ENCODE measurements around the gene CTNNA2. TPM values are rescaled to one million over a fixed set of nuclear protein-coding genes. Genes with fewer than 3 reads are reported as not detected.

Gene CTNNA2
- total and polyA plus RNA-seq, 2 of the 8 experiments (the other 6 are each of a cell fraction or from before 2014, with no cell fraction given), result 3.9 to 9.0 TPM

GRCh38 chr2:79944205-79944604 lies 431.4 kb downstream of the CTNNA2 start:
- H3K4me2 ChIP-seq (ENCODE audit: insufficient read depth in 1 of 2, low read depth in 2 of 2, low read length in 2 of 2), result no peak overlapping the region
- H2BK120ac ChIP-seq (replicated peaks; ENCODE audit: low read depth, low read length), result no peak overlapping the region
- no peak overlapping the region for H4K91ac ChIP-seq (replicated peaks; ENCODE audit: insufficient read length, low read length)
- H2AK5ac ChIP-seq (ENCODE audit: low read depth, low read length), result no peak overlapping the region
- H2AFZ ChIP-seq (ENCODE audit: low read length), result no peak overlapping the region
- no peak overlapping the region for H2BK20ac ChIP-seq (ENCODE audit: low read length)
- no peaks in the 10 kb centered on the region for H3K36me3 ChIP-seq (ENCODE audit: control insufficient read depth in 2 of 4, insufficient read depth in 4 of 4, low read length in 3 of 4)
- H3K9me3 ChIP-seq (ENCODE audit: insufficient read depth in 2 of 2, low read depth in 1 of 2, low read length in 1 of 2), result no peaks in the 10 kb centered on the region
- no peaks in the 10 kb centered on the region for H3K79me2 ChIP-seq (ENCODE audit: control insufficient read depth in 1 of 2, insufficient read depth in 2 of 2, low read length in 2 of 2)
- no peak overlapping the region for H3K4me3 ChIP-seq (ENCODE audit: extremely low read depth in 1 of 4, insufficient read depth in 2 of 4, low read depth in 3 of 4, low read length in 4 of 4)
- H4K8ac ChIP-seq (ENCODE audit: extremely low read depth, insufficient read depth, low read length), result no peak overlapping the region
- H2BK5ac ChIP-seq (ENCODE audit: low read depth, low read length), result no peak overlapping the region
- H3K4ac ChIP-seq (replicated peaks; ENCODE audit: insufficient read length, low read depth, low read length), result no peak overlapping the region
- H3K23ac ChIP-seq (ENCODE audit: insufficient read length), result no peak overlapping the region
- 0 out of 7 replicates have a peak, but pooled peaks cover 0 to 2% (median 0%) of the 10 kb centered on the region in 4 experiments for H3K4me1 ChIP-seq (replicated peaks in 1 of 4; ENCODE audit: control insufficient read depth in 3 of 4, insufficient read depth in 4 of 4, low read length in 3 of 4)
- ChIA-PET CTCF (ENCODE audit: partially characterized antibody) (no interaction called here), POLR2A (ENCODE audit: partially characterized antibody) (no interaction called here)
- no peak overlapping the region for H3K27ac ChIP-seq (ENCODE audit: low read depth, low read length)
- no peaks in the 10 kb centered on the region for H3K27me3 ChIP-seq (replicated peaks in 1 of 4; ENCODE audit: control insufficient read depth in 3 of 4, extremely low read depth in 1 of 4, insufficient read depth in 3 of 4, low read length in 3 of 4)
- no peaks in the 10 kb centered on the region for H4K20me1 ChIP-seq (replicated peaks in 1 of 2; ENCODE audit: control insufficient read depth in 1 of 2, insufficient read depth in 2 of 2, low read length in 2 of 2)
- no peak overlapping the region for H2BK15ac ChIP-seq (ENCODE audit: low read length)
- 92% methylated on average over 1 of the region's 1 CpG; no CpG with 5 or more reads in 1 of the 2 experiments for WGBS, 2 experiments (ENCODE audit: extremely low coverage in 1 of 2, insufficient coverage in 1 of 2, insufficient read length in 1 of 2, insufficient replicate concordance in 2 of 2, low coverage in 1 of 2, low lambda C conversion rate in 2 of 2, missing lambda C conversion rate in 1 of 2)
- no peak overlapping the region for H3K56ac ChIP-seq (replicated peaks; ENCODE audit: insufficient read length, low read depth, low read length)
- H3K18ac ChIP-seq (ENCODE audit: extremely low read depth, low read length), result no peak overlapping the region
- H4K5ac ChIP-seq (ENCODE audit: insufficient read length, low read depth, low read length), result no peak overlapping the region
- TF ChIP-seq JUN (IDR thresholded peaks at IDR 0.05; ENCODE audit: low read depth, low read length) (no peak), TEAD4 (IDR thresholded peaks at IDR 0.05; ENCODE audit: low read depth, low read length) (no peak), MAX (IDR thresholded peaks at IDR 0.05) (no peak), EZH2 (IDR thresholded peaks at IDR 0.05; ENCODE audit: low read depth, low read length, severe bottlenecking) (no peak), GABPA (IDR thresholded peaks at IDR 0.05; ENCODE audit: borderline replicate concordance, insufficient read depth, low read length) (no peak), GTF2F1 (IDR thresholded peaks at IDR 0.05; ENCODE audit: borderline replicate concordance, low read depth, low read length) (no peak), HDAC2 (IDR thresholded peaks at IDR 0.05; ENCODE audit: borderline replicate concordance in 1 of 2, low read depth in 2 of 2, low read length in 2 of 2) (no peak), USF2 (IDR thresholded peaks at IDR 0.05; ENCODE audit: low read length) (no peak), CHD1 (IDR thresholded peaks at IDR 0.05; ENCODE audit: low read depth, low read length) (no peak), TAF7 (optimal IDR thresholded peaks at IDR 0.05; ENCODE audit: borderline replicate concordance, low read depth, low read length) (no peak)
- H3K9ac ChIP-seq (replicated peaks in 1 of 4; ENCODE audit: extremely low read depth in 1 of 4, low read depth in 3 of 4, low read length in 3 of 4), result no peak overlapping the region
- no peak overlapping the region for H2BK12ac ChIP-seq (ENCODE audit: low read depth, low read length)
- H3K79me1 ChIP-seq (ENCODE audit: low read depth, low read length), result no peaks in the 10 kb centered on the region
- H3K14ac ChIP-seq (ENCODE audit: insufficient read length), result no peak overlapping the region
- no peak for DNase-seq (ENCODE audit: low read depth in 1 of 2, low spot score in 2 of 2)
- FAIRE-seq, result no peak
- no peaks in the 10 kb centered on the region for H3K23me2 ChIP-seq (ENCODE audit: low read depth, low read length)

Measured in H1 (cell line).